ENCODE measurements around the gene CTNNBL1.

CTNNBL1 gene

DNA sequence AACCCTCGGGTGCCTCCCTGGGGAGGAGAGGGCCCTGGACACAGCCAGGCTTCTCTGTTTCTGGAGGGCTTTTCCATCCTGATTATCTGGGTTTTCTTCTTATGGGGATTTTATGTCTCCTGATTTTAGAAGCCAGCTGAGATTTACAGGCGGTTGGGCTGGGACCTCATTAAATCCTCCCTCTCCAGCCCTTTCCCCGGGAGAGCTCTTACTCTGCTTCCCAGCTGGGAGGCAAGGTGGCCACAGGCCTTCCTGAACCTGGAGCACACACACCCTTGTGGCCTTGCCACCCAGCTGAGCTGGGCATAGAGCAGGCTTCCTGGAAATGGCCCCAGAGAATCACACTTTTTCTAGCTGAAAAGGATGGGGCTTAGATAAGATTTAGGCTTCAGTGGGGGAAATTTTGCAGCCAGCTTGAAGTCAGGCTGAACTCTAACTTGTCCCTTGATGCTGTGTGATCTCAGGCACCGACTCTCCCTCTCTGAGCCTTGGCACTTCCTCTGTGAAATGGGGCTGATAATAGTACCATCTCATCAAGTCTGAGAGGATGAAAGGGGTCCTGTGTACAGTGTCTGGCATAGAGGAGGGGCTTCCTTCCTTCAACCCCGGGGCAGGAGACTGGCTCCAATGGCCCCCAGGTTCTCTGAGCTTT lies 225.7 kb downstream of the CTNNBL1 start:
- no peak for DNase-seq (ENCODE audit: low spot score)

DNA sequence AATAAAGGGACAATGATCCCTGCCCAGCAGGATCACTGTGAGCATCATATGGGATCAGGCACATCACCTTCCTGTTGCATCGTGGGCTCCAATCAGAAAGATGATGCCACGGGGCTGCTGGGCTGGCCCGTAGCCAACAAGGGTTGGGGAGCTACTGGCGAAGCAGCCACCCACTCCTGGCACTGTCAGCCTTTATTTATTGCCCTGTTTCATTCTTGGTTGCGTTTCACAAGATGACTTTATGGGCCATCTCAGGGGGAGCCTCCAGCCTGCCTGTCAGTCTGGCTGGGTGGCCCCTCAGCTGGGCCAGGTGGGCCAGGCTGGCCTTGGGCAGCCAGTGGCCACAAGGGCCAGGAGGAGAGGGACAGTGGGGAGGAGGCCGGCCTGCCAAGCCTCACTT lies 226.4 kb downstream of the CTNNBL1 start:
- DNase-seq (ENCODE audit: low spot score) = no peak

DNA sequence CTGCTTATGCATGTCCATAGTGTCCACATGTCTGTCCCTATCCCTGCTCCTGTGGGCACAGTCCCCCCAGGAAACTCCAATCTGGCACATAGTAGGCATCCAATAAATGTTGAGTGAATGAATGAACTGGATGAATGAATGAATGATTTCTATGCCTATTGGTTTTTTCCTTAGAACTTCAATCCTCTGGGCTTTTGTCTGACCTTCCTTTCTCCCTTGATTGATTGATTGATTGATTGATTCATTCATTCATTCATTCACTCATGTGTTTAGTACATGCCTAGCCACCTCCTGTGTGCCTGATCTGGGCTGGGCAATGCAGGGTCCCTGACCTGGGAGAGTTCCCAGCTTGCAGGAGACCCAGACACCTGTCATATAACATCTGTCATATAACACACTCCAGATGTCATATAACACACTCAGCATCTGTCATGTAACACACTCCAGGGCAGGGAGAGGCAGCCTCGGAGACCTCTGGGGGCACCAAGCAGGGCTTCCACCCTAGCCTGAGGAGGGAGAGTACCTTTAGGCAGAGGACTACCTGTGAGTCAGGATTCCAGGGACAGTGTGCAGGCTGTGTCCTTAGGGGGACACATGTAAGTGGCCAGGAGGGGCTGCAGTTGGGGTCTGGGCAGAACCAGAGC lies 227.0 kb downstream of the CTNNBL1 start:
- no peak for DNase-seq (ENCODE audit: low spot score)

DNA sequence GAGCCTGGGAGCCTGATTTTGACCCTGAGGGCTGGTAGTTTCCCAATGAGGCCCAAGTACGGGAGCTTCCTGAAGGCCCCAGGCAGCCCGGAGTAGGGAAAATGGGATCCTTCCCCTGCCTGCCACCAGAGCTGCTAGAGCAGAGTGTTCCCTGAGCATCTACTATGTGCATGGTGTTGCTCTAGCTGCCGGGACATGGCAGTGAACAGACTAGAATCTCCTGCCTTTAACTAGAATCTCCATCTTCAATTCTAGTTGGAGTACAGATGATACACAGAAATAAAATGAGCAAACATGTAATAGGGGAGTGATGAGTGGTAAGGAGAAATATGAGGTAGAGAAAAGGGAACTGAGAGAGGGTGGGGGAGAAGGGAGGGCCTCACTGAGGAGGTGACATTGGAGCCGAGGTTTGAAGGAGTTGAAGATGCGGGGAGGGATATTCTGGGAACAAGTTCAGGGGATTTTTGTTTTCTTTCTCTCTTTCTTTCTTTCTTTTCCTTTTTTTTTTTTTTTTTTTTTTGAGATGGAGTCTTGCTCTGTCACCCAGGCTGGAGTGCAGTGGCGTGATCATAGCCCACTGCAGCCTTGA lies 227.6 kb downstream of the CTNNBL1 start:
- no peak for DNase-seq (ENCODE audit: low spot score)

All from HuH-7.5 (cell line).